C4-2B (cell line): ENCODE results near the gene CACNB3.

Experiments
- H3K27ac ChIP-seq: fragments of 450-650 bp; 2 replicates; pipeline ENCODE4 v1.5.1; 2017
- ZFX ChIP-seq: fragments of 450-650 bp; IDR thresholded peaks from 2 replicates; pipeline ENCODE4 v1.6.1; 2017
- TF ChIP-seq, protein P1 (sequence below): fragments of 450-650 bp; conservative IDR thresholded peaks from 2 replicates; pipeline ENCODE4 v1.5.1; 2017; ENCODE audit warnings: mild to moderate bottlenecking

The CACNB3 gene

DNA sequence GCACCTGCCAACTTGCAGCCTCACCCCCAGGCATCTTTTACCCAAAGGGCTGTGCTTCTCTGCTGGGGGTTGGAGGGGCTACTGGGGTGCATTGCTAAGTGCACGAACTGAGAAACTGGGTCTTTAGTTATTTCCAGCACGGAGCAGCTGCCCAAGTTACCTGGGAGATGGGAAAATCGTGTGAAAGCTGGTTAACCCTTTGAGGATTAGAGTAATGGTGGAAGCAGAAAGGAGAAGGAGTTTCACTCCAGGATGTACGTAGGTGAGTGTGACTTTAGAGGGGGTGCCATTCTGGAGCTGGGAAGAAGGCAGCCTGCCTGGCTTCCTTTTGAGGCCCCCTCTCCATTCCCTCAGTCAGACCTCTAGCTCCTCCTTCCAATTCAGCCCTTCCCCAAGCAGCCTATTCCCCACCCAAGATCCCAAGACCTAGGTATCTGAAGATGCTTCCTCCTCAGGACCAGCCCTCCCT is 28.4 kb upstream of the CACNB3 start:
- peak overlapping the region; percentile 96 for H3K27ac ChIP-seq

DNA sequence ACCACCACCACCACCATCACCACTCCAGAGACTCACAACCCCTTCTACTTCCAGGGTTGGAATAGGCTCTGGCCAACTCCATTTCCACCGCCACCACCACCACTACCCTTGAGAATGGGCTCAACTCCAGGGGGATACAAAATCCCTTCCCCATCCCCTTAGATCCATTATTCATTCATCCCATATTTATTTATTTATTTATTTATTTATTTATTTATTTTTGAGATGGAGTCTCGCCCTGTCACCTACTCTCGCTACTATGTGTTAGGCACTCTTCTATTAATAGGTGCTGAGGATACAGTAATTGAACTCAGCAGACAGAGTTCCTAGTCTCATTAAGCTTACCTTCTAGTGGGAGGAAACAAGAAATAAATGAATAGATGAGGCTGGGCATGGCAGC is 24.6 kb upstream of the CACNB3 start:
- TF ChIP-seq, protein P1, sequence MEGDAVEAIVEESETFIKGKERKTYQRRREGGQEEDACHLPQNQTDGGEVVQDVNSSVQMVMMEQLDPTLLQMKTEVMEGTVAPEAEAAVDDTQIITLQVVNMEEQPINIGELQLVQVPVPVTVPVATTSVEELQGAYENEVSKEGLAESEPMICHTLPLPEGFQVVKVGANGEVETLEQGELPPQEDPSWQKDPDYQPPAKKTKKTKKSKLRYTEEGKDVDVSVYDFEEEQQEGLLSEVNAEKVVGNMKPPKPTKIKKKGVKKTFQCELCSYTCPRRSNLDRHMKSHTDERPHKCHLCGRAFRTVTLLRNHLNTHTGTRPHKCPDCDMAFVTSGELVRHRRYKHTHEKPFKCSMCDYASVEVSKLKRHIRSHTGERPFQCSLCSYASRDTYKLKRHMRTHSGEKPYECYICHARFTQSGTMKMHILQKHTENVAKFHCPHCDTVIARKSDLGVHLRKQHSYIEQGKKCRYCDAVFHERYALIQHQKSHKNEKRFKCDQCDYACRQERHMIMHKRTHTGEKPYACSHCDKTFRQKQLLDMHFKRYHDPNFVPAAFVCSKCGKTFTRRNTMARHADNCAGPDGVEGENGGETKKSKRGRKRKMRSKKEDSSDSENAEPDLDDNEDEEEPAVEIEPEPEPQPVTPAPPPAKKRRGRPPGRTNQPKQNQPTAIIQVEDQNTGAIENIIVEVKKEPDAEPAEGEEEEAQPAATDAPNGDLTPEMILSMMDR = no peak
- TF ChIP-seq ZFX = no peak
- H3K27ac ChIP-seq = no peak overlapping the region

More for the DNA sequence above, 28.4 kb upstream of the CACNB3 start:
- no peak for TF ChIP-seq ZFX
- TF ChIP-seq, protein P1 = no peak

DNA sequence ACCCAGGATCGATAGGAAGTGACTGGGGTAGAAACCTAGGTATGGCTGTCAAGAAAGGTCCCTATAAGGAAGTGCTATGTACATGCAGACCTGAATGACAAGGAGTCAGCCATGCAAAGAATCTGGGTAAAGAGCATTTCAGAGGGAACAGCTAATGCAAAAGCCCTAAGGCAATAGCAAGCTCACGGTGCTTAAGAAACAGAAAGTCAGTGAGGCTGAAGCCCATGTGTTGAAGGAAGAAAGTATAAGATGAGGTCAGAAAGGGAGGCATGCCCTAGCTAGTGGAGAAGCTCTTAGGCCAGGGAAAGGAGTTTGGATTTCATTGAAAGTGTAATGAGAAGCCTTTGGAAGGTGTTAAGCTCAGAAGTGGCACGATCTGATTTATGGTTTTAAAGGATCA is 23.4 kb upstream of the CACNB3 start:
- TF ChIP-seq, protein P1 = no peak
- TF ChIP-seq ZFX = no peak
- no peak overlapping the region for H3K27ac ChIP-seq

DNA sequence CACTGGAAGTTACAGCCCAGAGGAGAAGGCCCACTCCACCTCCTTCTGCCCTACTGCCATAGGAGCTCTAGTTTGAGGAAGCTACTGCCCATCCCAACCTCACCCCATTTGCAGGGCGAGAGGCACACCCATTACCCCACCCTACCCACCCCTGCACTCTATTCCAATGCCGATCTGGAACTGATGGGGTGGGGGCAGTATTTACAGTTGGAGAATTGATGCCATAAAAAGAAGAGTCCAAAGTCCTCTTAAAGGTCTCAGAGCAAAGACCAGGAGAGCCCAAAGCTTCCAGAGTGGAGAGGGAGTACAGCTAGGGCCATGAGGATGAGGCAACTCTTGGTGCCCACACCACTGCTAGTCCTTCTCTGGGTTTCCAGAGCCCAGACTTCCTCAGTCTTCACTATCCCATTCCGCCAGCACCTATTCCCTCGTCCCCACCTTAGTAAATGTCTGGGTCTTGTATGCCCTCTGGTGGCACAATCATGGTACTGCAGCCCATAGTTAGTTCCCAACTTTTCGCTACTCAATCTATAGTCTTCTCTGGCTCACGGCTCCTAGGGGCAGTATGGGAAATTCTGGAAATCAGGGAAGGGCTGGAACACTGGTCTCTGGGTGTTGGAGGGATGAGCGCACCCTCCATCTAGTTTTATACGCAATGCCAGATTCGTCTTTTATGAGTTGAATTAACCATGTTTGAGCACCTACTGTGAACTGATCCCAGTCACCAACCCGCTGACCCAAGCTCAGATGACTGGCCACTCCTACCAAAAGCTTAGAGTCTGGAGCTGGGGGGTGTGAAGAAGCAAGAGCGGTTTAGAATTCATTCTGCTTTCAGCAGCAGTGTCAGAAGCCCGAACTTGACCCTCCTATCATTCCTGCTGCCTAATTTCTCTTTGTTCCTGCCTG is 22.5 kb upstream of the CACNB3 start:
- TF ChIP-seq, protein P1 = peak; percentile 93
- no peak for TF ChIP-seq ZFX
- H3K27ac ChIP-seq = no peak overlapping the region

DNA sequence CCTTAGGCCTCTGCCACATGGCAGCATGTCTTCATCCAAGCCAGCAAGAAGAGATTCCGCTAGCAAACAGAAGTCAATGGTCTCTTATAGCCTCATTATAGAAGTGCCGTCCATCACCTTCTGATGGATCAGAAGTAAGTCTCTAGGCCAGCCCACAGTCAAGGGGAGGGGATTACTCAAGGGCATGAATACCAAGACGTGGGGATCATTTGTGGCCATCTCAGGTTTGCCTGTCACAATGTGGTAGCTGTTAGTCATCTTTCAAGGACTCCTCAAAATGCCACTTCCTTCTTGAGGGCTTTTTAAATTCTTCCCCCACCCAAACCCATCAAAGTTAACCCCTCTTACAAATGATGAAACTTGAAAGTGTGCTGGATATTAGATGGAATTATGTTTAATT is 21.3 kb upstream of the CACNB3 start:
- H3K27ac ChIP-seq = no peak overlapping the region
- TF ChIP-seq, protein P1 = no peak
- TF ChIP-seq ZFX = no peak

DNA sequence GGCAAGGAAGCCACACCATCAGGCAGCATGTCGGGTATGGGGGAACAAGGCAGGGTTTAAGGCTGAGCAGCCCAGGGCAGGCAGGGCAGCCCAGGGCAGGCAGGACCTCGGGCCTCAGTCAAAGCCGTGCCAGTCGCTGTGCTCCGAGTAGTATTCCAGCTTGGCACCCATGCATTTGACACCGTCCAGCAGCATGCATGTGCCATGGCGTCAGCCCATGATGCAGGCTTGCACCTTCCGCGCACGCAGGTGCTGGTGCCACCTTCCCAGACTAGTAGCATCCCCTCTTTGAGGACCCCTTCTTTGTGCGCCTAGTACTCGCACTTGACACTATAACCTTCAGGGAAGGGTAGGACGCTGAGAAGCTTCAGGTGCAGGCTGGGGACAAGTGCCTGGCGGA is 17.8 kb upstream of the CACNB3 start:
- TF ChIP-seq ZFX = no peak
- TF ChIP-seq, protein P1 = no peak
- no peak overlapping the region for H3K27ac ChIP-seq

DNA sequence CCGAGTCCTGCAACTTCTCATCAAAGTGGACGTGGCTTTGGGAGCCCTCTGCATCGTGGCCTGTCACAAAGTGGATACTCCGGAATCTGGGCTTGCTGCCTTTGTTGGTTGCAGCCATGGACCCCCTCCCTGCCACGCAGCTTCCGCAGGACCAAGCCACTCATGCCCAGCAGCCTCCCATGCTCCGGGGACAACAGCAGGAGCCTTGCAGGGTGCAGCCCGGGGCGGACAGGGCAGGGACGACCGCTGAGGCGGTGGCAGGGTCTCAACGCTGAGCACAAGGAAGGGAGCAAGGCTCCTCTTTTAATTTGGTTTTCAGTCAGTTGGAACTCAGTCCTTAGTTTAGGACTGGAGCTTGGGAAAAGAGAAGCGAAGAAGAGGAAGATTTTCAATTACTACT is 17.3 kb upstream of the CACNB3 start:
- TF ChIP-seq, protein P1 = no peak
- no peak for TF ChIP-seq ZFX
- H3K27ac ChIP-seq = no peak overlapping the region
